HK-2 (cell line): ENCODE results near the gene TBC1D8.
"Not testable (repeated sequence)": the region's sequence is repeated elsewhere in the genome, so short reads cannot be mapped to it uniquely, and the experiment has no call there.

ENCODE experiments used
- DNase-seq: peaks from one replicate; pipeline ENCODE4 v3.0.0-alpha.2; 2018; ENCODE audit not compliant: unreplicated experiment

Gene TBC1D8

GRCh38 chr2:101064125-101064502 is 87.1 kb downstream of the TBC1D8 start:
- no peak for DNase-seq

- DNase-seq, result no peak
Observed at GRCh38 chr2:101063352-101064124, 87.6 kb downstream of the TBC1D8 start.

- no peak for DNase-seq
Observed at GRCh38 chr2:101058386-101058785, 92.8 kb downstream of the TBC1D8 start.

- DNase-seq, result no peak
Observed at GRCh38 chr2:101057051-101057933, 93.9 kb downstream of the TBC1D8 start.

- DNase-seq, result no peak
Observed at GRCh38 chr2:101053117-101053516, 98.1 kb downstream of the TBC1D8 start.

- DNase-seq, result no peak
Observed at GRCh38 chr2:101052147-101052546, 99.0 kb downstream of the TBC1D8 start.

GRCh38 chr2:101050886-101051285 is 100.3 kb downstream of the TBC1D8 start:
- DNase-seq, result not testable (repeated sequence)

GRCh38 chr2:101048756-101049155 is 102.4 kb downstream of the TBC1D8 start:
- no peak for DNase-seq

GRCh38 chr2:101047774-101048173 is 103.4 kb downstream of the TBC1D8 start:
- DNase-seq, result no peak

GRCh38 chr2:101047075-101047766 is 104.0 kb downstream of the TBC1D8 start:
- DNase-seq, result peak; percentile 56

- DNase-seq, result no peak
Observed at GRCh38 chr2:101045330-101045729, 105.9 kb downstream of the TBC1D8 start.

GRCh38 chr2:101041413-101041812 is 109.8 kb downstream of the TBC1D8 start:
- DNase-seq, result no peak

GRCh38 chr2:101040761-101041160 is 110.4 kb downstream of the TBC1D8 start:
- no peak for DNase-seq

GRCh38 chr2:101040072-101040471 is 111.1 kb downstream of the TBC1D8 start:
- DNase-seq, result no peak

- peak; percentile 15 for DNase-seq
Observed at GRCh38 chr2:101038455-101039255, 112.5 kb downstream of the TBC1D8 start.

GRCh38 chr2:101037161-101037755 is 113.9 kb downstream of the TBC1D8 start:
- no peak for DNase-seq

- DNase-seq, result no peak
Observed at GRCh38 chr2:101036562-101036961, 114.6 kb downstream of the TBC1D8 start.

- no peak for DNase-seq
Observed at GRCh38 chr2:101032084-101032776, 119.0 kb downstream of the TBC1D8 start.

GRCh38 chr2:101030866-101031554 is 120.2 kb downstream of the TBC1D8 start:
- DNase-seq, result no peak

- no peak for DNase-seq
Observed at GRCh38 chr2:101027852-101028251, 123.3 kb downstream of the TBC1D8 start.
